PC-9 (cell line): ENCODE data around the gene TBRG4.

ENCODE experiments used
- CTCF ChIP-seq: fragments of 200-600 bp; sonication (generic); conservative IDR thresholded peaks from 2 replicates; pipeline ENCODE4 v1.6.1; 2017; ENCODE audit warnings: mixed run types, antibody characterized with exemption, mild to moderate bottlenecking, moderate library complexity
- EZH2 ChIP-seq: fragments of 200-600 bp; sonication (generic); IDR thresholded peaks from 2 replicates; pipeline ENCODE4 v1.8.0; 2017; ENCODE audit warnings: antibody characterized with exemption, low read depth

- no peak for TF ChIP-seq CTCF
- TF ChIP-seq EZH2: no peak
Measured at GRCh38 chr7:45054442-45054841, 57.1 kb downstream of the TBRG4 start.
